ENCODE results near the gene PRR20E. TPM values are rescaled to one million over a fixed set of nuclear protein-coding genes. Genes with fewer than 3 reads are reported as not detected.
"Not testable (repeated sequence)": the region's sequence is repeated elsewhere in the genome, so short reads cannot be mapped to it uniquely, and the experiment has no call there.

Gene PRR20E
- total RNA-seq: not detected in 2 replicates

DNA sequence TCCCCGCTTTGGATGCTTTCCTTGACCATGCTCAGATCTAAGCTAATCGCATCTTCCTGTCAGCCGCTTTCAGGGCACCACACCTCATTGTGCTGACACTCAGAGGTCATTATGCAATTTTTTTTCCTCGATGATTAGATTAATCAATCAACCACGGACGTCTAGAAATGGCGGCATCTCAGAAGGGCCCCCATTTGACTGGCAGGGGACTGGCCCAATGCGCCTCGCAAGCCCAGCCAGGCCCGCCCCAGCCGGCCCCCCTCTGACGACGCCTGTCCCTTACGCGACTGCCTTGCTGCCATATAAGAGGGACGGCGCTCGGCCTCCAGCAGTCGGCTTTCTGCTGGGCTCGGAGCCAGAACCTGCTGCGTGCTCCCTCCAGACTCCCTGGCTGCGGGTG is at the start of gene PRR20E:
TSS of gene PRR20E (plus strand) at position 301 of the 400 bp plus-strand sequence. CDS start 387 bp downstream, outside the sequence.
- not testable (repeated sequence) for DNase-seq (ENCODE audit: low read depth); H3K36me3 ChIP-seq (ENCODE audit: control insufficient read depth, insufficient read depth, low read length); H3K4me3 ChIP-seq (ENCODE audit: low read depth, low read length); H3K27me3 ChIP-seq (ENCODE audit: control insufficient read depth, insufficient read depth, low read length)

GRCh38 chr13:57123681-57124080 is 43.3 kb upstream of the PRR20E start:
- no peaks in the 10 kb centered on the region for H3K36me3 ChIP-seq (ENCODE audit: control insufficient read depth, insufficient read depth, low read length)
- no peak overlapping the region for H3K4me3 ChIP-seq (ENCODE audit: low read depth, low read length)
- DNase-seq (ENCODE audit: low read depth): no peak
- no peaks in the 10 kb centered on the region for H3K27me3 ChIP-seq (ENCODE audit: control insufficient read depth, insufficient read depth, low read length)
- TF ChIP-seq CTCF (IDR thresholded peaks at IDR 0.05; ENCODE audit: insufficient read depth, low read length, poor library complexity, severe bottlenecking): no peak

- TF ChIP-seq CTCF (IDR thresholded peaks at IDR 0.05; ENCODE audit: insufficient read depth, low read length, poor library complexity, severe bottlenecking): no peak
- Histone ChIP-seq H3K36me3 (ENCODE audit: control insufficient read depth, insufficient read depth, low read length) (no peaks in the 10 kb centered on the region), H3K27me3 (ENCODE audit: control insufficient read depth, insufficient read depth, low read length) (no peaks in the 10 kb centered on the region), H3K4me3 (ENCODE audit: low read depth, low read length) (no peak overlapping the region)
- no peak for DNase-seq (ENCODE audit: low read depth)
Observed at GRCh38 chr13:57128909-57129308, 38.1 kb upstream of the PRR20E start.

- no peak for DNase-seq (ENCODE audit: low read depth)
- Histone ChIP-seq H3K4me3 (ENCODE audit: low read depth, low read length) (no peak overlapping the region), H3K36me3 (ENCODE audit: control insufficient read depth, insufficient read depth, low read length) (no peaks in the 10 kb centered on the region), H3K27me3 (ENCODE audit: control insufficient read depth, insufficient read depth, low read length) (no peaks in the 10 kb centered on the region)
- no peak for TF ChIP-seq CTCF (IDR thresholded peaks at IDR 0.05; ENCODE audit: insufficient read depth, low read length, poor library complexity, severe bottlenecking)
Observed at GRCh38 chr13:57136093-57136492, 30.9 kb upstream of the PRR20E start.

- Histone ChIP-seq H3K4me3 (ENCODE audit: low read depth, low read length) (no peak overlapping the region), H3K36me3 (ENCODE audit: control insufficient read depth, insufficient read depth, low read length) (no peaks in the 10 kb centered on the region), H3K27me3 (ENCODE audit: control insufficient read depth, insufficient read depth, low read length) (no peaks in the 10 kb centered on the region)
- TF ChIP-seq CTCF (IDR thresholded peaks at IDR 0.05; ENCODE audit: insufficient read depth, low read length, poor library complexity, severe bottlenecking): no peak
- no peak for DNase-seq (ENCODE audit: low read depth)
Observed at GRCh38 chr13:57137585-57137984, 29.4 kb upstream of the PRR20E start.

- Histone ChIP-seq H3K36me3 (ENCODE audit: control insufficient read depth, insufficient read depth, low read length) (no peaks in the 10 kb centered on the region), H3K4me3 (ENCODE audit: low read depth, low read length) (no peak overlapping the region), H3K27me3 (ENCODE audit: control insufficient read depth, insufficient read depth, low read length) (no peaks in the 10 kb centered on the region)
- no peak for DNase-seq (ENCODE audit: low read depth)
- no peak for TF ChIP-seq CTCF (IDR thresholded peaks at IDR 0.05; ENCODE audit: insufficient read depth, low read length, poor library complexity, severe bottlenecking)
Observed at GRCh38 chr13:57138988-57139387, 28.0 kb upstream of the PRR20E start.

DNA sequence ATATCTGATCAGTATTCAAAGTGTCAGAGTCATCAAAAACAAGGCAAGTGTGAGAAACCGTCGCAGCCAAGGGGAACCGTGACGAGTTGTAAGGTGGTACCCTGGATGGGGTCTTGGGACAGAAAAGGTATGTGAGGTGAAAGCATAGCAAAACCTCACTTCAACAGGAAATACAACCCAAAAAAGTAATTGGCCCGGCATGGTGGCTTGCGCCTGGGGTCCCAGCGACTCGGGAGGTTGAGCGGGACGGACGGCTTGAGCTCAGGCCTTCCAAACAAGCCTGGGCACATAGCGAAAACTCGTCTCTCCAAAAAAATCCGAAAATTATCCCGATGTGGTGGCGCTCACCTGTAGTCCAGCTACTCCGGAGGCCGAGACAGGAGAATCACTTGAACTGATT is 27.2 kb upstream of the PRR20E start:
- not testable (repeated sequence) for DNase-seq (ENCODE audit: low read depth); H3K27me3 ChIP-seq (ENCODE audit: control insufficient read depth, insufficient read depth, low read length); H3K4me3 ChIP-seq (ENCODE audit: low read depth, low read length)

GRCh38 chr13:57140235-57140968 is 26.6 kb upstream of the PRR20E start, which contains the start of gene PRR20A:
Gene PRR20A (plus strand): TSS chr13:57140918. CDS start chr13:57141305, 387 bp downstream.
- DNase-seq (ENCODE audit: low read depth); H3K4me3 ChIP-seq (ENCODE audit: low read depth, low read length); H3K27me3 ChIP-seq (ENCODE audit: control insufficient read depth, insufficient read depth, low read length); H3K36me3 ChIP-seq (ENCODE audit: control insufficient read depth, insufficient read depth, low read length): not testable (repeated sequence)

More for the DNA sequence above, 27.2 kb upstream of the PRR20E start:
- not testable (repeated sequence) for H3K36me3 ChIP-seq (ENCODE audit: control insufficient read depth, insufficient read depth, low read length)

- not testable (repeated sequence) for DNase-seq (ENCODE audit: low read depth); H3K27me3 ChIP-seq (ENCODE audit: control insufficient read depth, insufficient read depth, low read length); H3K4me3 ChIP-seq (ENCODE audit: low read depth, low read length); H3K36me3 ChIP-seq (ENCODE audit: control insufficient read depth, insufficient read depth, low read length)
Observed at GRCh38 chr13:57147188-57147587, 19.8 kb upstream of the PRR20E start, which contains the start of gene PRR20B. Gene PRR20B (plus strand): TSS chr13:57147488. CDS start chr13:57147875, 387 bp downstream.
